Stimulated activated naive CD8-positive, alpha-beta T cell treated with anti-CD3 and anti-CD28 coated beads, Interleukin-15, Interleukin-2, amounts not matched to agents 100 U/mL and 50 U/mL, for 24 hours (primary cell): ENCODE measurements around the gene MALRD1.
"Not testable (repeated sequence)": the region's sequence is repeated elsewhere in the genome, so short reads cannot be mapped to it uniquely, and the experiment has no call there.

ENCODE experiments used
- ATAC-seq: fragments of 150-1000 bp; cut with Tn5 transposase; one replicate; pipeline ENCODE4 v1.10.0; 2021
- DNase-seq: peaks from one replicate; pipeline ENCODE4 v3.0.0; 2021

MALRD1 gene

GRCh38 chr10:19498393-19499290 is 450.0 kb downstream of the MALRD1 start:
- no peak for ATAC-seq
- no peak for DNase-seq

GRCh38 chr10:19499291-19499770 is 450.7 kb downstream of the MALRD1 start:
- ATAC-seq: no peak
- DNase-seq: no peak

- no peak for ATAC-seq
- DNase-seq: no peak
These were observed 452.4 kb downstream of the MALRD1 start for GRCh38 chr10:19500959-19501358.

DNA sequence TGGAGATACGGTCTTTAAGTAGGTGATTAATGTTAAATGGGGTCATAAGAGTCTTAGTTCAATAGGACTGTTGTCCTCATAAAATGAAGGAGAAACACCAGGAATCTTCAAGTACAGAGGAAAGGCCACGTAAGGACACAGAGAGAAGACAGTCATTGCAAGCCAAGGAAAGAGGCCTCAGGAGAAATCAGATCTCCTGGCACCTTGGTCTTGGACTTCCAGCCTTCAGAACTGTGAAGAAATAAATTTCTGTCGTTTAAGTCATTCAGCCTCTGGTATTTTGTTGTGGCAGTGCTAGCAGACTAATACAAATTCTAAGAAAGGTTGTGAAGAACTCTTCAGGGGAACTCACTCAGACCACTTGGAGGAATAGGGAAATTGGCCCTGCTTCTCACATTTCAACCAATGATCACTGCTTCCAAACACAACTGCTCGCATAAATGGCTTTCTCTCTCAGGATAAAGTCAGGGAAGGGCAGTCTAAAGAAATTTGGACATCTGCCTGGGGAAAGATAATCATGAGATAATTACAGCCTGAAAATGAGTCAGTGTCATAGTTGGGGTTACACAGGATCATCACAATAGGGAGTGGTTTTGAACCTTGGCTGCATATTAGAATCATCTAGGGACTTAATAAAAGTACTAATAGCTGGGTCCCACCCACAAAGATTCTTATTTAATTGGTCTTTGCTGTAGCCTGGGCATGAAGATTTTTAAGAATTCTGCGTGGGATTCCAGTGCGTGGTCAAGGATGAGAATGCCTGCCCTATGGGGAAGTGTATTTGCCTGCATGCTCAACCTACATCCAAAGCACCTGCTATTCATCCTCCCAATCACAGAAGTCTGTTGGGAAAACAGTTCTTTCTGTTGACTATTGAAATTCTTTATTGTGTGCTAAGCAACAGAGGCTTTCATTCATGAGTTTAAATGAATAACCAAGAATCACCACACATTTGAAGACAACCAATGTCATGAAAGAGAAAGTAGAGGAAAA is 457.0 kb downstream of the MALRD1 start:
- no peak for ATAC-seq
- no peak for DNase-seq

- ATAC-seq, DNase-seq: not testable (repeated sequence)
These were observed 461.6 kb downstream of the MALRD1 start for GRCh38 chr10:19510005-19510732.

- ATAC-seq: no peak
These were observed 469.5 kb downstream of the MALRD1 start for GRCh38 chr10:19518109-19518508.

GRCh38 chr10:19518632-19519031 is 470.0 kb downstream of the MALRD1 start:
- no peak for ATAC-seq
- no peak for DNase-seq

More at GRCh38 chr10:19518109-19518508, 469.5 kb downstream of the MALRD1 start:
- no peak for DNase-seq

DNA sequence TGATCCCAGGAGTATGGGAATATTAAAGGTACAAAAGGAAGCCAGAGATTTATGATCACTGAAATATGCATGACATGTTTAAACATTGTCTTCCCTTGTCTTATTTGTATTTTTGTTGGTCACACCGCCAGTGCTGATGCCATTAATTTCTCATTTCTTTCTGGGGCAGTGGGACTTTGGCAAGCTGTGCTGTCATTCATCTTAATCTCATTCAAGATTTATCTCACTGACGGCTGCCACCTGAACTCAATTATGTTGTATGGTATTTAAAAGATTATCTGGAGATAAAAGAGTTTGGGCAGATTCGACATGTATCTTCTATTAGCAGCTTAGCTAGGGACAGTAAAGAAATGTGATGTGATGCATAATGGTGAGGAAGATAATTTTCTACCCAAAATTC is 482.7 kb downstream of the MALRD1 start:
- ATAC-seq (no peak), DNase-seq (no peak)

- ATAC-seq (no peak), DNase-seq (no peak)
These were observed 483.8 kb downstream of the MALRD1 start for GRCh38 chr10:19532411-19532810.

- ATAC-seq (no peak), DNase-seq (no peak)
These were observed 492.7 kb downstream of the MALRD1 start for GRCh38 chr10:19541299-19541698.

GRCh38 chr10:19546224-19546623 is 497.6 kb downstream of the MALRD1 start:
- ATAC-seq: no peak

DNA sequence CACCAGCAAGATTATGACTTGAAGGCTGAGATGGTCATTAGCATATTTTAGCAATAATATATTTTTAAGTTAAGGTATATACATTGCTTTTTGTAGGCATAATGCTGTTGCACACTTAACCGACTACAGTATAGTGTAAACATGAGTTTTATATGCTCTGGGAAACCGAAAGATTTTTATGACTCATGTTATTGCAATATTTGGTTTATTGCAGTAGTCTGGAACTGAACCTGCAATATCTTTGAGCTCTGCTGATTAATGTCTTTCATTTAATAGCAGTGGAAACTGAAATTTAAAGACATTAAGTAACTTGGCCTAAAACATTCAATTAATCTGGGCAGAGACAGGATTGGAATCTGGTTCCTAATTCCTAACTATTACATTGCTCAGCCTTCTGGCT is 500.9 kb downstream of the MALRD1 start:
- DNase-seq (no peak), ATAC-seq (no peak)

More at GRCh38 chr10:19546224-19546623, 497.6 kb downstream of the MALRD1 start:
- no peak for DNase-seq

DNA sequence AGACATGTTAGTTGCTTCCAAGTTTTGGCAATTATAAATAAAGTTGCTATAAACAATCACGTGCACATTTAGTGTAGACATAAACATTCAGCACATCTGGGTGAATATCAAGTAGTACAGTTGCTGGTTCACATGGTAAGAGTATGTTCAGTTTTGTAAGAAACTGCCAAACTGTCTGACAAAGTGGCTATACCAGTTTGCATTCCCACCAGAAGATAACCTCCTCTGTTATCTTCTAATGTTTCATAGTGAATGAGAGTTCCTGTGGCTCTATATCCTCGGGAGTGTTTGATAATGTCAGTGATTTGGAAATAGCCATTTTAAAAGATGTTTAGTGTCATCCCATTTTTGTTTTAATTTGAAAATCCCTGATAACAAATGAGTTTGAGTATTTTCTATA is 508.1 kb downstream of the MALRD1 start:
- ATAC-seq: no peak

GRCh38 chr10:19561181-19561580 is 512.6 kb downstream of the MALRD1 start:
- no peak for DNase-seq
- no peak for ATAC-seq

More for the DNA sequence above, 508.1 kb downstream of the MALRD1 start:
- no peak for DNase-seq

- no peak for DNase-seq
- no peak for ATAC-seq
These were observed 515.0 kb downstream of the MALRD1 start for GRCh38 chr10:19563388-19564141.

DNA sequence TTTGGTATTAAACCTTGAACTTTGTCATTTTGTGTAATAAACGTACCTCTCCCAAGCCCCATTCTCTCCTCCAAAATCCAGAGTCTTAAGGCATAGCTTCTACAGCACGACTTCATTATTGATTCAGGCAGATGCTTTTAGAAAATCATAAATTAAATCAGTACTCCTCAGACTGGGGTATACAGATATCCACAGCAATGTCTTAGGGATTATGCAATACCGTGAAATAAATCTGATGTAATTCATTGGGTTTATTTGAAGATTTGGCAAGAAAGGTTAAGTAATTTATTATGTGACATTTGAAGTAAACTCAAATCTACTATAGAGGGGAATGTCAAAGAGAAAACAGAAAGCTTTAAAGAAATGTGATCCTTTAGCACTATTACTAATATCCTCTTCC is 521.5 kb downstream of the MALRD1 start:
- no peak for DNase-seq

DNA sequence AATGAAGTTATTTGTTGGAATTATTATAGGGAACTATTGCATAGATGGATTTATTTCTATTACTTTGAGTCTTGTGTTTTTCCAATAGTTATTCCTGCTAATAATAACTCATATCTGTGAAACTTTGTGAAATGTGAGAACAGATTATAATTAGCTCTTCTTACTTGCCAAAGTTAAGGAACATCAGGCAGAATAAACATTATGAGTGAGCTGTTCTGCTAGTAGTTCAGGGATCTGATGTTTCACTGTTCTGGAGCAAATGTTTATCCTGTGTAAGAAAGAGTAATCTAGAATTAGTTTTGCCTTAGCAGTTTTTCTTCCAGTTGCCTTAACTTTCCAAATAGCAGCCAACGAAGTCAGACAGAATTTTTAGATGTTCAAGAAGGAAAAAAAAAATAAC is 522.4 kb downstream of the MALRD1 start:
- ATAC-seq: no peak
- no peak for DNase-seq

More for the DNA sequence above, 521.5 kb downstream of the MALRD1 start:
- no peak for ATAC-seq

GRCh38 chr10:19572056-19572455 is 523.5 kb downstream of the MALRD1 start:
- no peak for ATAC-seq
- no peak for DNase-seq

DNA sequence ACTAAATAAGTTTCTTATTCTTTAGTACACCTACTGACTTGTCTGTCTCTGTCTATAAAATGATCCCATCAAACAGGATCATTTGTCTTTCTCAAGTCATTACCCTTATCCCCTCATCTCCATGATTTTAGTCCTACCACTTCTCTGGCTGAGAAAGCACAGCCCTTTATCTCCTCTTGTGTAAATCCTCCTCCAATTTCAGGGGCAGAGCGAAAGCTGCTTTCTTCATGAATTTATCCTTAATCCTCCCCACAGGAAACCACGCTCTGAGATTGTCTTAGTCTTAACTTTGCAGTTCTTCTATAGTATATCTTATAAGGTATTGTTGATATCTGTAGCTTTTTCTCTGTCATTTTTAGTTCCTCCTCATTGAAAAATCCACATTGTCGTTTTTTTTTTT is 528.0 kb downstream of the MALRD1 start:
- no peak for ATAC-seq
- DNase-seq: no peak

DNA sequence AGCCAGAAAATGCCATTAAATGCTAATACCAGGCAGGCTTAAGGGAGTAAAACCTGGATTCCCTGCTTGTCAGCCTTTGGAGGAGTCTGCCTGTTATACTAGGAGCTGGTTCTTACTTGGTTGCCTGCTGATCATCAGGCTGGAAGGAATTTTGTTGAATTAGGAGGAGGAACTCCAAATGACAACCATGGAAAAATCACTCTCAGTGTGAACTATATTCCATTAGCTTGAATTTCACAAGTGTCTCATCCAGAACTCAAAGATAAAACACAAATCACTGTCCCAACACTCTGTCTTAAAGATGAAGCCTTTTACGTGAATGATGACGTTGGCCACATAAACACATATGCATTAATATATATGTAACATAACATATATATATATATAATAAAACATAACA is 528.8 kb downstream of the MALRD1 start:
- ATAC-seq (no peak), DNase-seq (no peak)

GRCh38 chr10:19577807-19578206 is 529.2 kb downstream of the MALRD1 start:
- no peak for DNase-seq
- no peak for ATAC-seq
